ENCODE measurements around the gene ZCCHC4. TPM values are rescaled to one million over a fixed set of nuclear protein-coding genes. Genes with fewer than 3 reads are reported as not detected.

Gene ZCCHC4
- total and polyA plus RNA-seq, 7 donors = 3.5 to 21.8 (median 9.1) TPM

GRCh38 chr4:25402521-25402920, 89.9 kb downstream of the ZCCHC4 start:
- intact Hi-C loops (cut with DNase I) = no loop called here
- no peak overlapping the region for H3K4me3 ChIP-seq
- no peaks in the 10 kb centered on the region for H3K9me3 ChIP-seq
- DNase-seq = no peak
- 88 to 94% methylated on average over 1 of the region's 1 CpG for WGBS, 2 donors
- no peaks in the 10 kb centered on the region for H3K27me3 ChIP-seq
- peaks cover 0 to 95% (median 36%) of the 10 kb centered on the region in 4 donors for H3K36me3 ChIP-seq
- TF ChIP-seq POLR2AphosphoS5 (IDR thresholded peaks at IDR 0.05) = no peak
- no peaks in the 10 kb centered on the region for H3K4me1 ChIP-seq
- no peak overlapping the region for H3K27ac ChIP-seq

- Histone ChIP-seq H3K27me3 (no peaks in the 10 kb centered on the region), H3K4me3 (no peak overlapping the region), H3K36me3 (peaks cover 0 to 95% (median 41%) of the 10 kb centered on the region in 4 donors), H3K9me3 (no peaks in the 10 kb centered on the region), H3K4me1 (no peaks in the 10 kb centered on the region), H3K27ac (no peak overlapping the region)
- DNase-seq = no peak
- intact Hi-C loops (cut with DNase I) = no loop called here
- no peak for TF ChIP-seq EP300 (IDR thresholded peaks at IDR 0.05)
- TF ChIP-seq CTCF (IDR thresholded peaks at IDR 0.05) = no peak
- no peak for TF ChIP-seq POLR2AphosphoS5 (IDR thresholded peaks at IDR 0.05)
- no peak for TF ChIP-seq POLR2A (IDR thresholded peaks at IDR 0.05)
These were observed 91.1 kb downstream of the ZCCHC4 start for GRCh38 chr4:25403699-25404098.

DNA sequence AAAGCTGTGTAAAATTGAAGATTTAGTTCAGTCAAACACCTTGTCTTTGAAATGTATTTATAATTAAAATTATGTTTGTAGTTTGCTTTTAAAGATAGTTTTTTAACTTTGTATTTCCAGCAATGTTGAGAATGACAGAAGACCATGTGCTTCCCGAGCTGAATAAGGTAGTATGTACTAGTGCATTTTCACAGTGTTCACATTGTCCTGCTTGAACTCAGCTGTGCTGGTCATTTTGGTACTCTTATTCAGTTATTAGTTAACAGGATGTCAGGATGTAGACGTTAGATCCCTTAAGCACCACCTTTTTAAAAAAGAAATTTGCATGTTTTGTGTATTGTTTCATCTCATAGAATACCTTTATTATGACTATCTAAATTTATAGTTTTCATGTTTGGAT, 92.9 kb downstream of the ZCCHC4 start:
- H3K27me3 ChIP-seq = no peaks in the 10 kb centered on the region
- 57 to 68% methylated on average over 2 of the region's 2 CpGs for WGBS, 2 donors
- no peak overlapping the region for H3K27ac ChIP-seq
- H3K4me3 ChIP-seq = no peak overlapping the region
- DNase-seq = no peak
- H3K36me3 ChIP-seq = peaks cover 0 to 97% (median 49%) of the 10 kb centered on the region in 4 donors
- intact Hi-C loops (cut with DNase I) = no loop called here
- H3K4me1 ChIP-seq = no peaks in the 10 kb centered on the region
- no peaks in the 10 kb centered on the region for H3K9me3 ChIP-seq
- TF ChIP-seq CTCF (IDR thresholded peaks at IDR 0.05) (no peak), EP300 (IDR thresholded peaks at IDR 0.05) (no peak), POLR2AphosphoS5 (IDR thresholded peaks at IDR 0.05) (no peak), POLR2A (IDR thresholded peaks at IDR 0.05) (no peak)

GRCh38 chr4:25406081-25406692, 93.6 kb downstream of the ZCCHC4 start:
- intact Hi-C loops (cut with DNase I) = no loop called here
- DNase-seq = no peak
- Histone ChIP-seq H3K9me3 (no peaks in the 10 kb centered on the region), H3K27me3 (no peaks in the 10 kb centered on the region), H3K27ac (no peak overlapping the region), H3K4me1 (no peaks in the 10 kb centered on the region), H3K36me3 (peaks cover 0 to 98% (median 50%) of the 10 kb centered on the region in 4 donors), H3K4me3 (no peak overlapping the region)
- WGBS, 2 donors = 85 to 98% methylated on average over 5 of the region's 5 CpGs
- TF ChIP-seq POLR2AphosphoS5 (IDR thresholded peaks at IDR 0.05) = no peak
- TF ChIP-seq EP300 (IDR thresholded peaks at IDR 0.05) = no peak
- TF ChIP-seq CTCF (IDR thresholded peaks at IDR 0.05) = no peak
- no peak for TF ChIP-seq POLR2A (IDR thresholded peaks at IDR 0.05)

GRCh38 chr4:25410820-25411529, 98.4 kb downstream of the ZCCHC4 start:
- no peak for DNase-seq
- Histone ChIP-seq H3K27ac (no peak overlapping the region), H3K9me3 (no peaks in the 10 kb centered on the region), H3K36me3 (peaks cover 7 to 98% (median 46%) of the 10 kb centered on the region in 4 donors), H3K4me1 (peaks cover 0 to 14% (median 2%) of the 10 kb centered on the region in 4 donors), H3K27me3 (no peaks in the 10 kb centered on the region), H3K4me3 (no peak overlapping the region)
- 96 to 97% methylated on average over 4 of the region's 4 CpGs for WGBS, 2 donors
- TF ChIP-seq EP300 (IDR thresholded peaks at IDR 0.05) (no peak), CTCF (IDR thresholded peaks at IDR 0.05) (no peak), POLR2AphosphoS5 (IDR thresholded peaks at IDR 0.05) (no peak), POLR2A (IDR thresholded peaks at IDR 0.05) (no peak)
- intact Hi-C loops (cut with DNase I) = no loop called here
